Umbilical cord (tissue), 2 donors: ENCODE data around the gene B4GALT6. TPM values are rescaled to one million over a fixed set of nuclear protein-coding genes. Genes with fewer than 3 reads are reported as not detected.

Experiments
- DNase-seq: peaks from one replicate; pipeline ENCODE4 v3.0.0-alpha.2; 2015; ENCODE audit warnings: low spot score
- total RNA-seq: library from RNA; depleted of rRNA; stranded (reverse); fragments of >200 nt; gene quantifications from one replicate; pipeline ENCODE4 v1.2.3, GENCODE V29; 2014; ENCODE audit warnings: low replicate concordance; ENCODE audit not compliant: insufficient read depth

B4GALT6 gene
- total RNA-seq, 1 donor from 2014 or later, result 3.9 TPM

DNA sequence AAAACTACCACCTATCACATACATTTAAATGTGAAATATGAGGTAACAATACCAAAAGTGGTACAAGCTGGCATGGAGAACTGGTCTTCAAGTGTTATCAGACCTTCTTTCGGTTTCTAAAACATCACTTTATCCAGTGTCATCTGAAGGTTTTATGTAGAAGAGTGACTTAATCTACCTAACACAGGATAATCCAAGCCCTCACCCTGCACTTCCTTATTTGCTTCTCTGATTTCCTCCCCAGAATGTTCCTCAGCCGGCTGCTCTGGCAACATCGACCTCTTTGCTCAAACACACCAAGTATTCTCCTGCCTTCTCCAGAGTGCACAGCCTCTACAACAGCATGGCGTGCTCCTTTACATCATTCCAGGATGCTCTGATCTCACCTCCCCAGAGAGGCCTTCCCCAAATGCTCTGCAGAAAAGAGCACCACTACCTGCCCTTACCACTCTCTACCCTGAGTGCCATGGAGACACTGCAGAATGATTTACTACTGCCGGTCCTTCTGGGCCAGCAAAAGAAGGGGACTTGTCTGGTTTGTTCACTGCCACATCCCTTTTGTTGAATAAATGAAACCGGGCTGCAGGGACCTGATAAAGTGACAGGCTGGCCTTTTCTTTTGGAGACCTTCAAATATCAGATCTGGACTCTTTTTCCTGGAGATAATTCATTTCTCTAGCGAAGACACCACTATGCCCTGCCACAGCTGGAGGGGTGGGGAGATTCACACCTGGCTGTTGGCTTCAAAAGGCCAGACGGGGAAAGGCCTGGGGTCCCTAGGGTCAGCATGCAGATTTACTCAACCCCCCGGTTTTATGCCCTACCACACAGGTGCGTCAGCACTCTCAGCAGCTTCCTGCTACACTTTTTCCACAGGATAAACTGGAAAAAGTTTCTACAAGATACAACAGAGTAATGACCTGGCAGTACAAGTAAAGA lies 50.7 kb downstream of the B4GALT6 start:
- DNase-seq, result no peak

- DNase-seq, result no peak
These were observed 52.0 kb downstream of the B4GALT6 start for GRCh38 chr18:31632356-31632755.

DNA sequence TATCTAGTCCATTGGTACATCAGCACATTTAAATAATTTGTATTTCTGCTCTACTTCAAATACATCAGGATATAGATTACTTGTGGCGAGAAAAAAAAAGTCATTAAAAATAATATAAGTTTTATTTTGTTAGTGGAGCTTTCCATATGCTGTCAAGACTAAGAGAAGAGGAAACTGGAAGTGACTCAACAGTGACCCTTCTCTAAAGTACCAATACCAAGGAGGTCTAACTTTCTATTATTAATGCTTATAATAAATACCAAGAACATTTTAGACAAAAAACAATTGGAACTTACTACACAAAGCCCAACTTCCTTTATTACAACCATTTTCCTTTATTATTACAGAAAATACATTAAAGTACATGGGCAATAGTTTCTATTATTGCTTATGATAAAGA lies 52.9 kb downstream of the B4GALT6 start:
- no peak for DNase-seq

- no peak for DNase-seq
These were observed 53.8 kb downstream of the B4GALT6 start for GRCh38 chr18:31630549-31630948.

DNA sequence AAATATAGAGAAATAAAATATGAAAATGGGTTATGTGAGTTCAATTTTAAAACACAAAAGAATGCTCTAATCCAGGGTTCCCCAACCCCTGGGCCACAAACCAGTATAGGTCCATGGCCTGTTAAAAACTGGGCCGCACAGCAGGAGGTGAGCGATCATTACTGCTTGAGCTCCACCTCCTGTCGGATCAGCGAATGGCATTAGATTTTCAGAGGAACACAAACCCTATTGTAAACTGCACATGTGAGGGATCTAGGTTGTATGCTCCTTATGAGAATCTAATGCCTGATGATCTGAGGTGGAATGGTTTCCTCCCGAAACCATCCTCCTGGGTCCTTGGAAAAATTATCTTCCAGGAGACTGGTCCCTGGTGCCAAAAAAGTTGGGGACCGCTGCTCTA lies 58.0 kb downstream of the B4GALT6 start:
- no peak for DNase-seq

DNA sequence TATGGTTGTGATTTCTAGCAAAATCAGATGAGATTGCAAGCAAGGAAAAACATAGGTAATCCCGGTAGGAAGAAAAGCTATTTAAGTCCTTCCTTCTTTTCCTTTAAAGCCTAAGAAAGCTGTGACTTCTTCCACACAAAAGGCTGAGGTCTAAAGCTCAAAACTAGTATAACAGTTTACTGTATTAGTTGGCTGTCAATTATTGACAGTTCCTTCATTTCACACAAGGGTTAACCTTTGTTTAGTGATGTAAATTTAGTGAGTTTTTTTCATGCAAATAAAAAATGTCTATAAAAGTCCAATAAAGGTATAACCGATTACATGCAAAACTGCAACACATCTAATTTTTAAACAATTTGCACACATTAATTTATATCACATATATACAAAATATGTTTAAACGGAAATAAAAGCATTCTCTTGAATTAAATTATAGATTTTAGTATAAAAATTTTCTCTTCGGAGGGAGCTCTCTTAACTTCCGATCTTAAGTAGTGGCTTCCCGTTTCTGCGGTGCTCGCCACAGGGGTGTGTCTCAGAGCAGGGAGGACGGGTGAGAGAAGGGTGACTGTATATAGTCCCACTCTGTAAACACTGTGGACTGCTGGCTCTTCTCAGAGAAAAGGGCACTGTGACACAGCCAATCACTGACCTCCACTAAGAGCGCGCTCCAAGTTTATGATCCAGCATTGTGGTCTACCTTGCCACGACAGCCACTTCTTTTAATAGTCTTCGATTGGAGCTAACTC lies 59.3 kb downstream of the B4GALT6 start:
- DNase-seq, result no peak

DNA sequence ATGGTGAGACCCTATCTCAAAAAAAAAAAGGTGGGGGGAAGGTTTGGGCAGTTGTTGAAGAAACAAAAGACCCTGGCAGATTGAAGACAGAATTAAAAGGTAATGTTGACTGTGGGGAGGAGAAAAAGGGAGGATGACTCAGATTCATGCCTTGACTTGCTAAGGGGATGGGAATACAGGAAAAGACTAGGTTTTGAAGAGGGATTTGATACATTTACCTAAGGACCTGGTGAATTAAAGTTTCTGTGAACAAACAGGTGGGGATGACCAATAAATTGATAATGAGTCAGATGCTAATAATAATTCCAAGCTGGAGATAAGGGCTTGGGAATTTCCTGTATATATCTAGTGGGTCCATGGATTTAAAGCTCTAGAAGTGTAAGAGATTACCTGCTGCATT lies 65.1 kb downstream of the B4GALT6 start:
- DNase-seq, result no peak

DNA sequence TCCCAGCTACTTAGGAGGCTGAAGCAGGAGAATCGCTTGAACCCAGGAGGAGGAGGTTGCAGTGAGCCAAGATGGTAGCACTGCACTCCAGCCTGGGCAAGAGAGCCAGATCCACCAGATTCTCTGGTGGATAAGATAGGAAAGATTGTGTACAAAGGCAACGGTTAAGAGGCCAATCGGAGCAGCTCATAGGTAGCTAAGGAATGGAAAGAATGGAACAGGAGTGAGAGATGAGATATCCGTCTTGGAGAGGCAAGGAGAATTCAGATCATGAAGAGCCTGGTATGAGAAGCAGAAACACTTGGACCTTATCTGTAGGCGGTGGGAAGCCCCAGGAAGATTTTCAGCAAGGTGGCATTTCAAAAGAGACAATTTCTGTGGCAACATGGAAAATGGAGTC lies 65.6 kb downstream of the B4GALT6 start:
- no peak for DNase-seq

DNA sequence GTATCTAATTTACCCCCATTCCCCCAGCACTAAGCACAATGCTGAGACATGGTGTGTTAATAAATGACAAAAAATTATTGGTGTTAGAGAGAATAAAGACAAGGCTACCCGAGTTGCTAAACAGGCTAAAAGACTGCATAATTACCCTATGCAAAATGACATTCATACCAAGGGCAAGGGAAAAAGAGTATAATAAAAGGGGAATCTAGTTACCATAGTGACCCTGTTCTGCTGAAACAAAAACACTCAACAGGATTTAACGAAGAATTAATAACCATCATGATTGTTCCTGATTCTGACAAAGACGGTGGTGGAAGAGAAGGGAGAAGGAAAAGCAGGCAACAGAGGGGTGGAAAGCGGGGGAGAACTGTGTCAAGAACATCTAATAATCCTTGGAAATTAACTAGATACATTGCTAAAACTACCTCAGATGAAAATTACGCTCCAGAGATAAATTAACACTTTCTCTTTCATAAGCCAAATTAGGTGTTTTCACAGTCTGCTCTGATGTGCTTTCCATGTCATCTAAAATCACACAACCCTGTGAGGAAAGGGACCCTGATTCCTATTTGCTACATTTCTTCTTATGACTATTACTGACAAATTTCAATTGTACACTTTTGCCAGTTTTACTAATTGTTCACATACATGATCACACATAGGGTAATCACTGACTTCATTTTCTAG lies 67.2 kb downstream of the B4GALT6 start:
- DNase-seq, result no peak

- no peak for DNase-seq
These were observed 67.8 kb downstream of the B4GALT6 start for GRCh38 chr18:31616586-31616985.

- DNase-seq, result no peak
These were observed 70.3 kb downstream of the B4GALT6 start for GRCh38 chr18:31614044-31614443.

DNA sequence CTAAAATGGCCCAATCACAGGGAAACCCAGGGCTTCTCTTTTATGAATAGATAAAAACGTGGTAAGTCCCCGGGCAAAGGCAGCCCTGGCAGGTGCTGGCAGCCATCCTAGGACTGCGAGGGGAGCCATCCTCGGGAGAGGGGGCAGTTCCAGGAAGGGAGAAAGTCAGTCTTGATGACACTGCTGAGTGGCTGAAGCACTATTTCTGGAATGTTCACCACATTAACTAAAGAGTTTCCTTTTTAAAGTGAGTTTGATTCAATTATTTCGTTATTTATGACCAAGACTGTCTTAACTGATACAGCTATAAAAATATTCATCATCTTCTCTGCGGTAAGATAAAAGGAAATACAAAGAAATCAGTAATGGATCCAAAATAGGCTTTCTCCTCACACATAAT lies 72.3 kb downstream of the B4GALT6 start:
- DNase-seq, result no peak

DNA sequence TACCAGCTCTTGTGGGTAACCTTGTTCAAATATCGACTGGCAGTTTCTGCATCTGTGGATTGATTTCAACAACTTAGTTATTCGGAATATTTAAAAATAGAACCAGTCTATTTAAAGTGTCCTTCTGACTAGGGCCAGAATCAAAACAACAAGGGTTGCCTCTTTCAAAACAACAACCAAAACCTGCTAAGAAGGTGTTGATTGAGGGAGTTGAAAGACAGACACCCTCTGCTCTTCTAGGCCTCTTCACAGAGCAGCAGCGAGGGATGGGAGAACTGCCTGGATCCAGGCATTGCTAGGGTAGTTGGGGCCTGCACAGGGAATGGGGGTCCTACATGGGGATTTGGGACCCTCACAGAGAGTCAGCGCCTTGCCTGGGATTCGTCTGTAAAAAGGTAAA lies 72.9 kb downstream of the B4GALT6 start:
- DNase-seq, result no peak

DNA sequence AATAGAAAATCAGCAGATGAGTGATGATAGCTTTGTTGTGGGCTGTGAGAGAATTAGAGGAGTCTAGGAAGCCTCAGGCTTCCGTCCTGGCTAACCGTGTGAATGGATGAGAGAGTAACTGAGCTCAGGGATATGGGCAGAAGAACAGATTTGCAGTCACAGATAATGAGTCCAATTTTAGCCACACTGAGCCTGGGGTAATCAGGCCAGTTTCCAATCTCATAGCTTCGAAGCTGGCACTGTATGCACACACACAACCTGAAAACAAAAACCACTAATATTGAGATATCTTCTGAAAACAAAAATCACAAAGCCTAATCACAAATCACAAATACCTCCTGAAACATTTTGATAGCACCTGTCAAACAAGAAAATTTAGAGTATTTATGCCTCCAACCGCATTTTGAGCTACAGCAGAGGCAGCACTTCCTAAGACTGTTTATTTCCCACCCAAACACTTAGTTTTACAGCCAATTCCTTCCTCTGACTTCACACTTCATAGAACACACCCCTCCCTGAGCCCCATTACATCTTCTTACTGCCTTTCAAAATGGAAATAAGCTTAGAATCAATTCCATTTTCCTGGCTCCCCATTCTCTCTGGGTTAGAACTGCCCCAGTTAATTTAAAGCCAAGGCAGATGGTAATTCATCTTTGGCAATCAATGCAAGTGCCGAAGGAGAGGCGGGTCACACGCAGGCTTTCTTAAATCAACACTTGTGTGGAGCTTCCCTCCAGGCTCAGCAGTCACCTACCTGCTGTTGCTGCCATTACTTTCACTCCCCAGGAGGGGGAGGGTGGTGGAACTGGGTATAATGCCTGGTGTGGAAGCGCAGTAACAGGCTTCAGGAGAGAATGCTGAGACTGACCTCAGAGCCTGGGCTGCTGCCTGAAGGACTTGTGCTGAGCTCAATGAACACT lies 73.8 kb downstream of the B4GALT6 start:
- DNase-seq, result no peak

- DNase-seq, result peak; percentile 20
These were observed 74.5 kb downstream of the B4GALT6 start for GRCh38 chr18:31609886-31610285.

DNA sequence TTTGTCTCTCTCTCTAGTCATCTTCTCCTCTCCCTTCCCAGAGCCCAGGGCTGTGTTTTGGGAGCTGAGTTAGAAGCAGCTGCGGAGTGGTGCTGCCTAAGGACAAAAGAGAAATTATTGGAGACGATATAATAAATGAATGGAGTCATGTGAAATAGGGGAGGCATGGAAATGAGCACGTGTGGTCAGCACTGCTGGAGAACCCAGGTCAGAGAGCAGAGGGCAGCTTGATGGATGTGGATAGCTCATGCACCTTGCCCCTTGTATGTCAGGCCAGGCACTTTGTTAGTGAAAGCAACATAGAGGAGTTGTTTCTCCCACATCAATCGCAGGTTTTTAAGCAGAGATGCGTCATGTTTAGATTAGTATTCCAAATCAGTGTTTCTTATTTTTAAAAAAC lies 77.0 kb downstream of the B4GALT6 start:
- no peak for DNase-seq

DNA sequence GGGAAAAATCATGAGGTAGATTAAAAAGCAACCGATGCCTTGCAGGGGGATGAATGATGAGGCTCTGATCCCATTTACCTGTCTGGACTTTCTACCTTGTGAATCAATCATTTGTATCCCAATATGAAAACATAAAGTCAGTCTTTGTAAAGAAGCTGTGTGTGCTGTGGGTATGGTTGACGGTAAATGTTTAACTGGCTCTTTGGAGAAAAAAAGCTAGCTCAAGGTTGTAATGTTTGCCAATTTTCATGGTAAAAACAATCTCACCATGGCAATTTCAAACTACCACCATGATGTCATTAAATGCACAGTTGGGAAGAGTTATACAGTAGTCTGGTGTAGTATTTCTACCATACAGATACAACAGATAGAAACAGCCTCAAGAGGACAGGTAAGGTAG lies 78.1 kb downstream of the B4GALT6 start:
- DNase-seq, result no peak

- DNase-seq, result no peak
These were observed 81.1 kb downstream of the B4GALT6 start for GRCh38 chr18:31603315-31603714.

GRCh38 chr18:31598021-31598805 lies 86.2 kb downstream of the B4GALT6 start:
- no peak for DNase-seq
